ENCODE results near the gene MISP3.

DNA sequence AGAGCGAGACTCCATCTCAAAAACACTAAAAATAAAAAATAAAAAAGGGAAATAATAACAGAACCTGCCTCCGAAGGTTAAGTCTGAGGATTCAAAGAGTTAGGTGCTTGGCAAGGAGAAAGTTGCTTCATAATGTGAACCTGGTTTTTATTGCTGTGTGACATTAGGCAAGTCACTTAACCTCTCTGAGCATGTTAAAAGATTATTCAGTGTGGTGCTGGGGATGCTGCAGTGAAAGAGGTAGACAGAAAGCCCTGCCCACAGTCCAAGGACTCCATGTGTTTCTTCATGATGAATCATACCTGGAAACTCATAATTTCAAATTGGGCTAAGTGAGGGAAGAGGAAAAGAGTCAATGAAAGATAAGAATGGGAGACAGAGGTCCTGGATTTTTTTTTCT lies 38.6 kb upstream of the MISP3 start:
- TF ChIP-seq GATA2 (IDR thresholded peaks at IDR 0.05; ENCODE audit: low read depth, low read length) (no peak), GATA3 (IDR thresholded peaks at IDR 0.05; ENCODE audit: low read depth, low read length) (no peak)
